ENCODE data around the gene STIP1. TPM values are rescaled to one million over a fixed set of nuclear protein-coding genes. Genes with fewer than 3 reads are reported as not detected.

STIP1 gene
- total RNA-seq, 2 experiments from 2014 or later = 335 to 340 TPM

- CTCF ChIA-PET = interaction anchor here (0.7 to 6.9 kb wide), 23 partner anchors 8 to 157 kb away, joined by 3 to 165 read pairs (median 10); partner anchors contain the start of genes BAD, CATSPERZ, DNAJC4 and ESRRA
- H3K27me3 Mint-ChIP-seq (ENCODE audit: low read depth) = no peaks in the 10 kb centered on the region
- H3K27ac Mint-ChIP-seq = peak overlapping the region; percentile 80
- no peak overlapping the region for H3K4me3 Mint-ChIP-seq
- H3K9me3 Mint-ChIP-seq (ENCODE audit: insufficient read depth) = no peaks in the 10 kb centered on the region
- peaks cover 45% of the 10 kb centered on the region for H3K4me1 Mint-ChIP-seq (ENCODE audit: low read depth)
- DNase-seq = no peak
- no peak for ATAC-seq
- peaks cover 86% of the 10 kb centered on the region for H3K36me3 Mint-ChIP-seq (ENCODE audit: low read depth)
- POLR2A ChIA-PET = interaction anchor here (0.6 to 9.2 kb wide), 6 partner anchors 15 to 100 kb away, joined by 3 to 162 read pairs (median 48); partner anchors contain the start of genes ESRRA, NUDT22, STIP1 and TRPT1
These were observed 18.1 kb downstream of the STIP1 start for GRCh38 chr11:64204080-64204440.

DNA sequence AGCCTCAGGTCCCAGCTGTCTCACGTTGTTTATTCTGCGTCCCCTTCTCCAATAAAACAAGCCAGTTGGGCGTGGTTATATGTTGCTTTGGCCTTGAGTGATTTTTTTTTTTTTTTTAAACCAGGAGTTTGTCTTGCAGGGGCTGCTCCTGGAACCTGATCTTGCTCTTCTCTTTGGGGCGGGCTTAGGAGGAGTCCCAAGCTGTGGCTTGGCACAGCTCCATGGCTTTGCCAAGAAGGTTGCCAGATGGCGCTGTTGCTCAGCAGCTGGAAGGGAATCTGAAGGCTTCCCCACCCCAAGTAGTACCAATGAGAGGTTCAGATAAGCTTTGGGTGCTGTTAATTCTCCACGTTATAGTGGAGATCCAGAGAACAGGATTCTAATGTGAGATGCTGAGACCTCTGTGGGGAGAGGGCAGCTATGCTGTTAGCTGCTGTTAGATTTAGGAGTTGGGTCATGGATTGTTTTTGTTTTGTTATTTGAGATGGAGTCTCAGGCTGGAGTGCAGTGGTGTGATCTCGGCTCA, 18.6 kb downstream of the STIP1 start:
- H3K27ac Mint-ChIP-seq = peak overlapping the region; percentile 80
- POLR2A ChIA-PET = interaction anchor here (0.6 to 9.2 kb wide), 7 partner anchors 14 to 100 kb away, joined by 3 to 162 read pairs (median 41); partner anchors contain the start of genes ESRRA, NUDT22, STIP1 and TRPT1
- no peaks in the 10 kb centered on the region for H3K9me3 Mint-ChIP-seq (ENCODE audit: insufficient read depth)
- peak; percentile 43 for ATAC-seq
- peak overlapping the region; percentile 43 for H3K4me3 Mint-ChIP-seq
- H3K4me1 Mint-ChIP-seq (ENCODE audit: low read depth) = peaks cover 50% of the 10 kb centered on the region
- peaks cover 85% of the 10 kb centered on the region for H3K36me3 Mint-ChIP-seq (ENCODE audit: low read depth)
- no peaks in the 10 kb centered on the region for H3K27me3 Mint-ChIP-seq (ENCODE audit: low read depth)
- peak; percentile 82 for DNase-seq
- CTCF ChIA-PET = interaction anchor here (0.7 to 6.9 kb wide), 24 partner anchors 9 to 156 kb away, joined by 3 to 165 read pairs (median 10); partner anchors contain the start of genes BAD, CATSPERZ, DNAJC4 and ESRRA

DNA sequence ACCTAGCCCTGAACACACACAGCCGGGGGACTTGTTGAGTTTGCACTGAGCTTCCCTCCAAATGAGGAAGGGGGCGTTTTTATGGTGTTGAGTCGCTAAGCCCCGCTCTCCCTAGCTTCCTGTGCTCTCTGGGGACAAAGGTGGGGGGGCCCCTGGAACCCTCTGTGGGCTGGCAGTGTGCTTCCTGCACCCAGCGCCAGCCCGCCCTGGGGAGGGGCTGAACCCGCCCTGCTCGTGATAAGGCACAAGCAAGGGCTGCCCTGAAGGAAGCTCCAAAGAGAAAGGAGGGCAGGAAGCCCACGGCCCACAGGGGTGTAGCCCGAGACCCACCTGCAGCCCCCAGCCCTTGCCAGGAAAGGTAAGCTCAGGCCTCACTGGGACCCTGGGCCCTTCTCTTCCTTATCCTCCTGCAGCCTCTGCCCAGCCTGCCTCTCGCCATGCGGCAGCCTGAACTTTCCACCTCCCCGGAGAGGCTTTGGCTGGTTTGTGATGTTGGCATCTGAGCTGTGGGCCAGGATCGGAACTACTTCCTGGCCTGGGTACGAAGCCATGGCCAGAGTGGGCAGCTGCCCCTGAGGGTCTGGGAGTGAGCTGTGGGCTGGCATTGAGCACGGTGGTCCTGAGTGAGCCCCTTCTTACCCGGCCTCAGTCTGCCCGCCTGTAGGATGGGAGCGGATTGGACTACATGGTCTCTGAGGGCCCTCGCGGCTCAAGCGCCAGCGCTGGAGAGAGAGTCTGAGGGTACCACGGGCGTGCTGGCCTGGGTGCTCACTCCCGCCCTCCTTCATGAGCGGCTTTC, 20.7 kb downstream of the STIP1 start, which contains the start of gene FERMT3:
Gene FERMT3 (plus strand): TSS at position 265 of the 799 bp plus-strand sequence. CDS start 644 bp downstream, outside the sequence.
- POLR2A ChIA-PET = interaction anchor here (0.6 to 9.2 kb wide), 27 partner anchors 9 to 654 kb away, joined by 3 to 162 read pairs (median 6); partner anchors contain the start of genes BAD, DNAJC4, ESRRA and FKBP2
- Mint-ChIP-seq H3K4me1 (ENCODE audit: low read depth) (peaks cover 54% of the 10 kb centered on the region), H3K4me3 (peak within 1 kb of the TSS; percentile 93), H3K9me3 (ENCODE audit: insufficient read depth) (no peaks in the 10 kb centered on the region), H3K27ac (peak within 1 kb of the TSS; percentile 94), H3K27me3 (ENCODE audit: low read depth) (no peaks in the 10 kb centered on the region), H3K36me3 (ENCODE audit: low read depth) (peaks cover 79% of the 10 kb centered on the region)
- DNase-seq (peak; percentile 89), ATAC-seq (peak; percentile 66)
- CTCF ChIA-PET = interaction anchor here (0.8 to 6.9 kb wide), 18 partner anchors 10 to 206 kb away, joined by 3 to 165 read pairs (median 12); partner anchors contain the start of genes BAD, CATSPERZ, DNAJC4 and ESRRA

GRCh38 chr11:64207256-64208085, 21.5 kb downstream of the STIP1 start:
- CTCF ChIA-PET = interaction anchor here (0.8 to 6.9 kb wide), 16 partner anchors 9 to 207 kb away, joined by 3 to 165 read pairs (median 18); partner anchors contain the start of genes BAD, CATSPERZ, DNAJC4 and ESRRA
- H3K4me3 Mint-ChIP-seq = peak overlapping the region; percentile 93
- H3K36me3 Mint-ChIP-seq (ENCODE audit: low read depth) = peaks cover 80% of the 10 kb centered on the region
- DNase-seq = peak; percentile 92
- POLR2A ChIA-PET = interaction anchor here (0.6 to 9.2 kb wide), 20 partner anchors 12 to 655 kb away, joined by 3 to 162 read pairs (median 11); partner anchors contain the start of genes BAD, DNAJC4, ESRRA and FKBP2
- no peaks in the 10 kb centered on the region for H3K27me3 Mint-ChIP-seq (ENCODE audit: low read depth)
- H3K4me1 Mint-ChIP-seq (ENCODE audit: low read depth) = peaks cover 59% of the 10 kb centered on the region
- no peaks in the 10 kb centered on the region for H3K9me3 Mint-ChIP-seq (ENCODE audit: insufficient read depth)
- peak overlapping the region; percentile 94 for H3K27ac Mint-ChIP-seq
- ATAC-seq = peak; percentile 72

DNA sequence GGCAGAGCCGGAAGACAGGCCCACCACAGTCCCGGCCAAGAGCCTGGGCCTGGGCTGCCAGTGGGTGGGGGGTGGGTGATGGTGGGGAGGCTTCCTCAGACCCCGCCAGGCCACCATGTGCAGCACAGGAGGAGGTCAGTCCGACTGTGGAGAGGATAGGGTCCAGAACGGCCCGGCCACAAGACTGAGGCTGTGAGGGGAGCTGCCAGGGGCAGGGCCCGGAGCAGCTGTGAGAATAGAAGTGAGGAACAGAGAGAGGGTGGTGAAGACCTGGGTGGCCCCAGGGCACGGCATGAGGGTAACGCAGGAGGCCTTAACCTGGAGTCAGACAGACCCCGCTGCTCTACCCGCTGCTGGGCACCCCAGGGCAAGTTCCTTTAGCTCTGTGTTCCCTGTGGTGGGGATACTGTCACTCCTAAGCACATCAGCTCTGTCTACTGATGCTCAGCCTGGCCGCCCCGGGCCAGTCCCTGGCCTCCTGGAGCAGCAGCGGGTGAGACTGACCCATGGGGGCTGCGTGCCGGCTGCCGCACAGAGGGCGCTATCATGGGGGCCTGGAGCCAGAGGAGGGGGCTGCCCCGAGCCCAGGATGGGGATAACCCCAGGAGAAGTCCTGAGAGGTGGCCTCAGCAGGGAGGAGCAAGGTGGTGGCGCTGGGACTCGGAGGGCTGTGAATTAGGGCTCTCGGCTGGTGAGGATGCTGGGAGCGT, 22.3 kb downstream of the STIP1 start:
- Mint-ChIP-seq H3K9me3 (ENCODE audit: insufficient read depth) (no peaks in the 10 kb centered on the region), H3K4me1 (ENCODE audit: low read depth) (peaks cover 60% of the 10 kb centered on the region), H3K36me3 (ENCODE audit: low read depth) (peaks cover 77% of the 10 kb centered on the region), H3K27me3 (ENCODE audit: low read depth) (no peaks in the 10 kb centered on the region), H3K27ac (peak overlapping the region; percentile 94), H3K4me3 (peak overlapping the region; percentile 93)
- ChIA-PET CTCF (interaction anchor here (1.6 to 6.9 kb wide), 8 partner anchors 8 to 123 kb away, joined by 3 to 165 read pairs (median 47); partner anchors contain the start of genes CATSPERZ, ESRRA, FKBP2 and NUDT22), POLR2A (interaction anchor here (0.6 to 9.2 kb wide), 16 partner anchors 11 to 343 kb away, joined by 3 to 162 read pairs (median 14); partner anchors contain the start of genes BAD, DNAJC4, ESRRA and FKBP2)
- peak; percentile 3 for ATAC-seq
- DNase-seq = no peak

DNA sequence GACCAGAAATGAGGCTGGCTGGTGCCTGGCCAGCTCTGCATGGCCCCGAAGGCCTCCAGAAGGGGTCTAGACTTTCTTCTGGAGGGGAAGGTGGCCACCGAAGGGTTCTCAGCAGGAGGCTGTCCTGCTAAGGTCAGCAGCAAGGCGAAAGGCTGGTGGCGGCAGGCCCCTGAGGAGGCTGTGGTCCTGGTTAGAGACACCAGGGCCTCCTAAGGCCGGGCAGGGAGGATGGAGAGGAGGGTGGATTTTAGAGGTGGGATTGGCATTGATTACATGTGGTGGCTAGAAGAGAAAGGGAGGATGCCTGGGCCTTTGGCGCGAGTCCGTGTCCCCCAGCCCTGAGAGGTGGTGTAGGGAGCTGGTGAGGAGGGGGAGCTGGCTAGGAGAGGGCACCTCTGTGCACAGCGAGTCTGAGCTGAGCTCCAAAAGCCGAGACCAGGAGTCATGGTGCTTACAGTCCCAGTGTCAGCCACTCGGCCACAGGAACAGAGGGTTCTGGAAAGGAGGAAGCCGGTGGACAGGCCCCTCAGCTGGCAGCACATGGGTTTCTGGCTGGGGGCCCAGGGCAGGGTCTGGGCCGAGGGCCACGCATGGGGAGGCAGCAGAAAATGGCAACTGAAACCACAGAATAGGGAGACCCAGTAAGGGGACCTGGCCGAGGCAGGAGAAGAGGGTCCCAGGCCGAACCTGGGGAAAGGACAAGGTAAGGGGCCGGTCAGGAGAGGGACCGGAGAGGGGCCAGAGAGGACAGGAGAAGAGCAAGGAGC, 23.0 kb downstream of the STIP1 start:
- no peaks in the 10 kb centered on the region for H3K9me3 Mint-ChIP-seq (ENCODE audit: insufficient read depth)
- peak overlapping the region; percentile 93 for H3K4me3 Mint-ChIP-seq
- no peaks in the 10 kb centered on the region for H3K27me3 Mint-ChIP-seq (ENCODE audit: low read depth)
- ChIA-PET POLR2A (interaction anchor here (0.9 to 9.2 kb wide), 9 partner anchors 10 to 95 kb away, joined by 4 to 162 read pairs (median 41); partner anchors contain the start of genes BAD, DNAJC4, ESRRA and FKBP2), CTCF (interaction anchor here (1.2 to 6.9 kb wide), 5 partner anchors 17 to 94 kb away, joined by 3 to 165 read pairs (median 4); partner anchors contain the start of genes CATSPERZ, ESRRA, NUDT22 and PLCB3)
- H3K4me1 Mint-ChIP-seq (ENCODE audit: low read depth) = peaks cover 56% of the 10 kb centered on the region
- DNase-seq = no peak
- H3K27ac Mint-ChIP-seq = peak overlapping the region; percentile 94
- no peak for ATAC-seq
- peaks cover 74% of the 10 kb centered on the region for H3K36me3 Mint-ChIP-seq (ENCODE audit: low read depth)

DNA sequence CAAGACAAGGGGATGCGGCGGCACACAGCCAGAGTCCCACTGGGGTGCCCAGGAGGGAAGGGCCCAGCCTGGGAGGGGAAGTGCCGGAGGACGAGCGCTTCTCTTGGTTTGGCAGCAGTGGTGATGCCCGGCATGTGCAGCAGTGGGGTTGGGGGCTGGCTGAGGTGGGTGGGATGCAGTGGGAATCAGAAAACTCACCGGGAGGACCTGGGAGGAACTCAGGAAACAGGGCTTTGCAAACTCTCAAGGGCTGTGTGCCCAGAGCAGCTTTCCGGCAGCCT, 23.5 kb downstream of the STIP1 start:
- POLR2A ChIA-PET = interaction anchor here (0.9 to 9.2 kb wide), 3 partner anchors 10 to 21 kb away, joined by 4 to 162 read pairs (median 54); partner anchors contain the start of gene STIP1

GRCh38 chr11:64210301-64211020, 24.5 kb downstream of the STIP1 start:
- Mint-ChIP-seq H3K4me1 (ENCODE audit: low read depth) (peaks cover 50% of the 10 kb centered on the region), H3K36me3 (ENCODE audit: low read depth) (peaks cover 76% of the 10 kb centered on the region), H3K9me3 (ENCODE audit: insufficient read depth) (no peaks in the 10 kb centered on the region), H3K27me3 (ENCODE audit: low read depth) (no peaks in the 10 kb centered on the region), H3K4me3 (no peak overlapping the region), H3K27ac (peak overlapping the region; percentile 28)
- ChIA-PET POLR2A (interaction anchor here (8.1 to 9.2 kb wide), 2 partner anchors 9 to 22 kb away, joined by 54 to 162 read pairs; partner anchors contain the start of gene STIP1), CTCF (interaction anchor here (1.2 to 1.8 kb wide), 2 partner anchors 16 to 41 kb away, joined by 3 to 4 read pairs; partner anchors contain the start of genes NUDT22, PLCB3 and TRPT1)
- ATAC-seq (no peak), DNase-seq (no peak)

More for the DNA sequence above, 23.5 kb downstream of the STIP1 start:
- H3K4me3 Mint-ChIP-seq = no peak overlapping the region
- H3K9me3 Mint-ChIP-seq (ENCODE audit: insufficient read depth) = no peaks in the 10 kb centered on the region
- peak overlapping the region; percentile 94 for H3K27ac Mint-ChIP-seq
- peaks cover 73% of the 10 kb centered on the region for H3K36me3 Mint-ChIP-seq (ENCODE audit: low read depth)
- no peaks in the 10 kb centered on the region for H3K27me3 Mint-ChIP-seq (ENCODE audit: low read depth)
- H3K4me1 Mint-ChIP-seq (ENCODE audit: low read depth) = peaks cover 50% of the 10 kb centered on the region
- CTCF ChIA-PET = interaction anchor here (1.2 to 1.8 kb wide), 2 partner anchors 17 to 42 kb away, joined by 3 to 4 read pairs; partner anchors contain the start of genes NUDT22, PLCB3 and TRPT1
- ATAC-seq = no peak
- DNase-seq = no peak

DNA sequence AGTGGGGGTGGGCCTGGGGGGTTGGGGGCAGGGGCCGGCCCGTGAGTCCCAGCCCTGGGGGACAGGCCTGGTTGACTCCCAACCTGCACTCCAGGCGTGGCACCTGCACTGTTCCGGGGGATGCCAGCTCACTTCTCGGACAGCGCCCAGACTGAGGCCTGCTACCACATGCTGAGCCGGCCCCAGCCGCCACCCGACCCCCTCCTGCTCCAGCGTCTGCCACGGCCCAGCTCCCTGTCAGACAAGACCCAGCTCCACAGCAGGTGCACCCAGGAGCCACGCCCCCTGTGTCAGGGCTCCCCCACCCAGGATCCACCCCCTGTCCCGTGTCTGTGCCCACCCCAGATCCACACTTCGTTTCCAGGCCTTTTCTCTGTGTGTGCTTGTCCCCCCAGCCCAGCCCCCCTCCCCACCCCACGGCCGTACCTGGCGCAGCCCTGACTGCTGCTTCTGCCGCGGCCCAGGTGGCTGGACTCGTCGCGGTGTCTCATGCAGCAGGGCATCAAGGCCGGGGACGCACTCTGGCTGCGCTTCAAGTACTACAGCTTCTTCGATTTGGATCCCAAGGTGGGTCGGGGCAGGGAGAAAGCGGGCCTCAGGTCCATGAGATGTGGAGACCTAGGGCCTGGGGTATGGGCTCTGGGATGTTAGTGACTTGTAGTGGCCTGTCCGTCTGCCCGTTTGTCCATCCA, 25.4 kb downstream of the STIP1 start:
- H3K4me3 Mint-ChIP-seq = no peak overlapping the region
- no peaks in the 10 kb centered on the region for H3K27me3 Mint-ChIP-seq (ENCODE audit: low read depth)
- ChIA-PET CTCF (interaction anchor here (1.2 kb wide), 1 partner anchor 20 kb away, joined by 3 read pairs; no protein-coding TSS in a partner anchor), POLR2A (interaction anchor here (8.1 to 9.2 kb wide), 2 partner anchors 8 to 23 kb away, joined by 54 to 162 read pairs; partner anchors contain the start of gene STIP1)
- peak overlapping the region; percentile 34 for H3K27ac Mint-ChIP-seq
- no peak for DNase-seq
- peaks cover 69% of the 10 kb centered on the region for H3K36me3 Mint-ChIP-seq (ENCODE audit: low read depth)
- no peak for ATAC-seq
- no peaks in the 10 kb centered on the region for H3K9me3 Mint-ChIP-seq (ENCODE audit: insufficient read depth)
- H3K4me1 Mint-ChIP-seq (ENCODE audit: low read depth) = peaks cover 41% of the 10 kb centered on the region
